CD4-positive, alpha-beta T cell treated with Interleukin-4 for 4 hours (primary cell): ENCODE measurements around the gene IRF9.
"Not testable (repeated sequence)": the region's sequence is repeated elsewhere in the genome, so short reads cannot be mapped to it uniquely, and the experiment has no call there.

Experiments used
- DNase-seq: peaks from one replicate; pipeline ENCODE4 v3.0.0-alpha.2; 2020

IRF9 gene

GRCh38 chr14:24195186-24196070 is 34.4 kb downstream of the IRF9 start, which contains the start of gene TM9SF1:
TSS of gene TM9SF1 (minus strand) at chr14:24195441. CDS start at chr14:24195019, 422 bp downstream.
- DNase-seq: peak; percentile 90

- no peak for DNase-seq
Observed at GRCh38 chr14:24196071-24197055, 35.3 kb downstream of the IRF9 start.

GRCh38 chr14:24197056-24197450 is 36.0 kb downstream of the IRF9 start:
- DNase-seq: no peak

- DNase-seq: no peak
Observed at GRCh38 chr14:24198814-24199524, 37.9 kb downstream of the IRF9 start.

- DNase-seq: not testable (repeated sequence)
Observed at GRCh38 chr14:24202538-24202937, 41.5 kb downstream of the IRF9 start.

- not testable (repeated sequence) for DNase-seq
Observed at GRCh38 chr14:24203249-24203886, 42.3 kb downstream of the IRF9 start.

GRCh38 chr14:24204163-24205146 is 43.4 kb downstream of the IRF9 start:
- DNase-seq: no peak

- no peak for DNase-seq
Observed at GRCh38 chr14:24206260-24207103, 45.4 kb downstream of the IRF9 start.

GRCh38 chr14:24207104-24207551 is 46.1 kb downstream of the IRF9 start:
- DNase-seq: peak; percentile 15

GRCh38 chr14:24207625-24208024 is 46.6 kb downstream of the IRF9 start:
- DNase-seq: no peak

GRCh38 chr14:24211311-24211710 is 50.2 kb downstream of the IRF9 start:
- DNase-seq: no peak

- DNase-seq: peak; percentile 98
Observed at GRCh38 chr14:24212924-24213865, 52.1 kb downstream of the IRF9 start, which contains the start of gene CHMP4A. TSS of gene CHMP4A (minus strand) at chr14:24213488. CDS start at chr14:24213439, 49 bp downstream.

- DNase-seq: no peak
Observed at GRCh38 chr14:24213866-24214662, 53.0 kb downstream of the IRF9 start.

- DNase-seq: peak; percentile 90
Observed at GRCh38 chr14:24215495-24216344, 54.7 kb downstream of the IRF9 start, which contains the start of gene MDP1. TSS of gene MDP1 (minus strand) at chr14:24216066. CDS start at chr14:24215955, 111 bp downstream.
